ENCODE results near the gene ACAT1.
"Not testable (repeated sequence)": the region's sequence is repeated elsewhere in the genome, so short reads cannot be mapped to it uniquely, and the experiment has no call there.

The ACAT1 gene

DNA sequence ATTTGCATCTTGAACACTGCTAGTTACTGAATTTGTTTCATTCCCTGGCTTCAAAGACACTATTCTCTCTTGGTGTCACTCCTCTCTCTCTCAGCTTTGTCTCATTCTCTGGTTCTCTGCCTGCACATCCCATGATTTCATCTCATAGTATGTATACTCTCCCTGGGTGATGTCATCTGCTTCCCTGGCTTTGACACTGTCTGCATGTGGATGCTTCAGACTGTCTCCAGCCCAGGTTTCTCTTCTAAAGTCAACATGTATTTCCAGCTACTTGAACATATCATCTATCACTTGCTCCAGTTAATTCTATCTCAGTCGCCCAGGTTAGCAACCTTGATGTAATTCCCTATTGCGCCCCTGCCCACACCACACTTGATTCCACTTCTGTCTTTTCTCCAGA lies 9.3 kb upstream of the ACAT1 start:
- H3K9ac ChIP-seq: no peak overlapping the region
- H3K27ac ChIP-seq: no peak overlapping the region
- peaks cover 15 to 32% (median 21%) of the 10 kb centered on the region in 10 experiments for H3K4me1 ChIP-seq
- H3K27me3 ChIP-seq: no peaks in the 10 kb centered on the region
- no peak overlapping the region for H3K4me3 ChIP-seq
- no peak for TF ChIP-seq Cebpa-rat (IDR thresholded peaks at IDR 0.05)
- peaks cover 0 to 14% (median 0%) of the 10 kb centered on the region in 11 experiments; a peak in 4 of 22 replicates for H4K20me1 ChIP-seq
- no peak overlapping the region for H3K4me2 ChIP-seq
- H3K9me3 ChIP-seq (replicated peaks in 1 of 11): no peaks in the 10 kb centered on the region
- peaks cover 0 to 35% (median 3%) of the 10 kb centered on the region in 11 experiments; a peak in 11 of 22 replicates for H3K36me3 ChIP-seq

DNA sequence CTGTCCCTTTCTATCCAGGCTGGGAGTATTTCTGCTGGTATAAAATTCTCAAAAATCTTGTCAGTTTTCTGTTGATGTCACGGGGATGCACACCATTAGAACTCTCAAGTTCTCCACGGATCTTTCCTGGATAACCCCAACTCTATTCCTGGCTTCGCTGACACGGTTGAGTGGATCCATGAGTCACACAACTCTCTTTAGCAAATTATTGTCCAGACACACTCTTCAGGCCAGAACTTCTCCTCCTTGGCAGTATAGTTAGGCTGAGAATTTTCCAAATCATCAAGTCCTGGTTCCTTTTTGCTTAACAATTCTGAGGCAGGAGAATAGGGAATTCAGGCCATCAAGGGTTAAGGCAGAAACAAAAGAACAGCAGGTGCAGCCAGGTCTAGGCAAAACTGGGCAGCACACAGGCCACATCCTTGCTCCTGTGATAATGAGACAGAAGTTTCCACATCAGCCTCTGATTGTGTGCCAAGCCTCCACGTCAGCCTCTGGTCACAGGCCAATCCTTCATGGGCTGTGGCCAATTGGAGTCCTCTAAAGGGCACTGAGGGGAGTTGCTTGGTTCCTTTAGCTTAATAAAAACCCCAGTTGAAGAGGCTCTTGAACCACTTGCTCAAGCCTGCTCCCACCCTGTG lies 5.7 kb upstream of the ACAT1 start:
- Histone ChIP-seq H3K4me1 (peaks cover 15 to 32% (median 22%) of the 10 kb centered on the region in 10 experiments), H3K27ac (peak overlapping the region in 8 of 11 experiments; percentile 0 to 58 (median 16); a peak in 10 of 22 replicates), H3K4me2 (peak overlapping the region; percentile 47 to 75 (median 60)), H3K27me3 (no peaks in the 10 kb centered on the region), H4K20me1 (peaks cover 0 to 14% (median 0%) of the 10 kb centered on the region in 11 experiments; a peak in 4 of 22 replicates), H3K36me3 (peaks cover 0 to 5% (median 0%) of the 10 kb centered on the region in 11 experiments; a peak in 2 of 22 replicates), H3K9me3 (replicated peaks in 1 of 11) (no peaks in the 10 kb centered on the region), H3K9ac (peak overlapping the region in 7 of 11 experiments; percentile 3 to 31 (median 16); a peak in 3 of 22 replicates), H3K4me3 (no peak overlapping the region)
- no peak for TF ChIP-seq Cebpa-rat (IDR thresholded peaks at IDR 0.05)

DNA sequence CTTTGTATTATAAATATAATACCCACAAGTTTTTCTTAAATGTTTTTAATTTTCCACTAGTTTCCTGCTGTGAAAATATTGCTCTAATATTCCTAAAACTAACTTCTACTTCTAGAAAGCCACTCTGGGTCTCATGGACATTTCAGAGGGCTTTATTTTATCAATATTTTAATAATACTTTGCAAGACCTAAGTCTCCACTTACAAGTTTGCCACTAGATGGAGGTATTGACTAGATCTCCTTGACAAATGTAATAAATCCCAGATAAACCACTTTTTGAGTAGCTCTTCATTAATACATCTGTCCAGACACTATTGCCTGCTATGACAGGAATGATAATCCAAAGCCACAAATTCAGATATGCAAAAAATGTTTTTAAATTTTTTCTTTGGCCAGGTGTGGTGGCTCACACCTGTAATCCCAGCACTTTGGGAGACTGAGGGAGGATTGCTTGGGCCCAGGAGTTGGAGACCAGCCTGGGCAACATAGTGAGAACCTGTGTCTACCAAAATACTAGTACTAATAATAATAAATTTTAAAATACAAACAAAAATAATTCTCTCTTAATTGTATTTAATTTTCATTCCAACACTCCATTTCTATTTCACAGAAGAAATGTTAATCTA lies 3.5 kb upstream of the ACAT1 start:
- H3K27me3 ChIP-seq: no peaks in the 10 kb centered on the region
- H3K4me1 ChIP-seq: peaks cover 28 to 45% (median 38%) of the 10 kb centered on the region in 10 experiments
- H3K27ac ChIP-seq: no peak overlapping the region
- no peaks in the 10 kb centered on the region for H3K36me3 ChIP-seq
- no peak overlapping the region for H3K4me2 ChIP-seq
- H3K4me3 ChIP-seq: no peak overlapping the region
- peaks cover 0 to 14% (median 0%) of the 10 kb centered on the region in 11 experiments; a peak in 5 of 22 replicates for H4K20me1 ChIP-seq
- no peak for TF ChIP-seq Cebpa-rat (IDR thresholded peaks at IDR 0.05)
- no peaks in the 10 kb centered on the region for H3K9me3 ChIP-seq (replicated peaks in 1 of 11)
- H3K9ac ChIP-seq: no peak overlapping the region

DNA sequence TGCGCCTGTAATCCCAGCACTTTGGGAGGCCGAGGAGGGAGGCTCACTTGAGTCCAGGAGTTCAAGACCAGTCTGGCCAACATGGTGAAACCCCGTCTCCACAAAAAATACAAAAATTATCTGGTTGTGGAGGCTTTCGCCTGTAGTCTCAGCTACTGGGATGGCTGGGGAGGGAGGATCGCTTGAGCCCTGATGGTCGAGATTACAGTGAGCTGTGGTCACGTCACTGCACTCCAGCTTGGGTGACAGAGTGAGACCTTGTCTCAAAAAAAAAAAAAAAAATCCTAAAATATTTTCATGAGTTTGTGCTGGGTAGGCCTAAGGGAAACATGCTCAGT lies 462 bp upstream of the ACAT1 start:
- H4K20me1 ChIP-seq; H3K36me3 ChIP-seq; H3K9me3 ChIP-seq (replicated peaks in 1 of 11); H3K27me3 ChIP-seq: not testable (repeated sequence)
- H3K4me1 ChIP-seq: peaks cover 33 to 48% (median 39%) of the 10 kb centered on the region in 10 experiments
- H3K9ac ChIP-seq: peak overlapping the region in 10 of 11 experiments; percentile 77 to 89 (median 86); a peak in 16 of 22 replicates
- H3K4me2 ChIP-seq: peak overlapping the region; percentile 62 to 95 (median 87)
- H3K4me3 ChIP-seq: peak overlapping the region; percentile 69 to 80 (median 76)
- peak overlapping the region in 7 of 11 experiments; percentile 37 to 86 (median 80); a peak in 10 of 22 replicates for H3K27ac ChIP-seq

DNA sequence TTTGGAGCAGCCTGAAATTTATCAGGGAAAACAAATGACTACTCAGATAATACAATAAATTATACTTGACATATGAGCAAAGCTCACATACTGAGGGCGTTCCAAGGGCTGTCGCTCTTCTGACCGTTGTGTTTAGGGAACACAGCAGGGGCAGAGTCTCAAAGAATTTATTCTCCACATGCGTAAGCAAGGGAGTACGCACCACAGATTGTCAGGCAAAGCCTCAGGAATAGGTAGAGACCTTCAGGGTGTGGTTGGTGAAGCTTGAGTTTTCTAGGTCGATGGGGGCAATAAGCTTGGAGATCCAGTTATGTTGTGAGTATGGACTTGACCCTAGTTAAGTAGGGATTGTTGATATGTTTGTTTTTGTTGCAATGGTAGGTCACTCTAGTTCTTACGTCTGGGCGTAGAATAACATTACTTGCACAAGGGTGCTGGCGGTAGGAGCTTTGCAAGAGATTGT lies 830 bp downstream of the ACAT1 start:
- H3K27ac ChIP-seq: peak overlapping the region in 10 of 11 experiments; percentile 66 to 86 (median 79); a peak in 13 of 22 replicates
- no peaks in the 10 kb centered on the region for H3K27me3 ChIP-seq
- peaks cover 0 to 18% (median 8%) of the 10 kb centered on the region in 11 experiments; a peak in 9 of 22 replicates for H3K36me3 ChIP-seq
- peak overlapping the region; percentile 82 to 95 (median 87) for H3K4me2 ChIP-seq
- peaks cover 28 to 42% (median 34%) of the 10 kb centered on the region in 10 experiments for H3K4me1 ChIP-seq
- TF ChIP-seq Cebpa-rat (IDR thresholded peaks at IDR 0.05): no peak
- no peaks in the 10 kb centered on the region for H3K9me3 ChIP-seq (replicated peaks in 1 of 11)
- H4K20me1 ChIP-seq: peaks cover 0 to 3% (median 0%) of the 10 kb centered on the region in 11 experiments; a peak in 2 of 22 replicates
- H3K4me3 ChIP-seq: peak overlapping the region; percentile 69 to 80 (median 76)
- H3K9ac ChIP-seq: peak overlapping the region; percentile 77 to 89 (median 85); a peak in 21 of 22 replicates

DNA sequence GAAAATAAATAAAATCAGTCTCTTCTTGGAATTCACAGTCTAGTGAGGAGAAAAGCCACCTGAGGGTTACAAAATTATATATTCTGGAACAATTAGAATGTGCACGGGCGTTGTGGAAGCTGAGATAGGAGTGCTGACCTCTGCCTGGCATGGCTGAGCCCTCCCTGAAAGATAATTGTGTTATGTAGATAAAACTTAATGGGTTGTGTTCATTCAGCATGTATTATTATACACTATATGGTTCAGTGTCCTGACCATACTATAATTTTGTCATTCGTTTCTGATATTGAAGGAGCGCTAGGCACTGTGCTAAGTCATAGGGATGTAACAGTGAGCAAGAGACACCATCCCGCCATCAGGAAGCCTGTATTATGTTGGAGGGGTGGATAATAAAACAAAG lies 3.7 kb downstream of the ACAT1 start:
- no peak for TF ChIP-seq Cebpa-rat (IDR thresholded peaks at IDR 0.05)
- no peak overlapping the region for H3K4me3 ChIP-seq
- H3K9me3 ChIP-seq (replicated peaks in 1 of 11): no peaks in the 10 kb centered on the region
- H3K9ac ChIP-seq: no peak overlapping the region
- peaks cover 0 to 4% (median 0%) of the 10 kb centered on the region in 11 experiments; a peak in 2 of 22 replicates for H4K20me1 ChIP-seq
- H3K4me1 ChIP-seq: peaks cover 28 to 42% (median 34%) of the 10 kb centered on the region in 10 experiments
- peaks cover 8 to 41% (median 21%) of the 10 kb centered on the region in 11 experiments; a peak in 19 of 22 replicates for H3K36me3 ChIP-seq
- no peak overlapping the region; a peak in 1 of 22 replicates for H3K27ac ChIP-seq
- no peak overlapping the region for H3K4me2 ChIP-seq
- H3K27me3 ChIP-seq: no peaks in the 10 kb centered on the region

DNA sequence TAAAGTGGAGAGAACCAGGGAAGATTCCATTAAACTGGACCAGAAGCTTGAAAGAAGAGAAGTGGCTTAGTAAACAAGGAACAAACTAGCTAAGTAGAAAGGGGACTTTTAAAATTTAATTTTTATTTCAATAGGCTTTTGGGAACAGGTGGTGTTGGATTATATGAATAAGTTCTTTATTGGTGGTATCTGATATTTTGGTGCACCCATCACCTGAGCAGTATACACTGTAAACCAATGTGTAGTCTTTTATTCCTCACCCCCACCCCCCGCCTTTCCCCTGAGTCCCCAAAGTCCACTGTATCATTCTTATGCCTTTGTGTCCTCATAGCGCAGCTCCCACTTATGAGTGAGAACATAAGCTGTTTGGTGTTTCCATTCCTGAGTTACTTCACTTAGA lies 7.4 kb downstream of the ACAT1 start:
- Histone ChIP-seq H3K9me3 (replicated peaks in 1 of 11) (no peaks in the 10 kb centered on the region), H3K27me3 (no peaks in the 10 kb centered on the region), H3K4me1 (peaks cover 8 to 11% (median 9%) of the 10 kb centered on the region in 10 experiments), H3K27ac (no peak overlapping the region), H3K4me3 (no peak overlapping the region), H3K4me2 (no peak overlapping the region), H3K9ac (no peak overlapping the region), H3K36me3 (peaks cover 21 to 69% (median 39%) of the 10 kb centered on the region in 11 experiments), H4K20me1 (peaks cover 0 to 4% (median 0%) of the 10 kb centered on the region in 11 experiments; a peak in 1 of 22 replicates)
- TF ChIP-seq Cebpa-rat (IDR thresholded peaks at IDR 0.05): no peak

DNA sequence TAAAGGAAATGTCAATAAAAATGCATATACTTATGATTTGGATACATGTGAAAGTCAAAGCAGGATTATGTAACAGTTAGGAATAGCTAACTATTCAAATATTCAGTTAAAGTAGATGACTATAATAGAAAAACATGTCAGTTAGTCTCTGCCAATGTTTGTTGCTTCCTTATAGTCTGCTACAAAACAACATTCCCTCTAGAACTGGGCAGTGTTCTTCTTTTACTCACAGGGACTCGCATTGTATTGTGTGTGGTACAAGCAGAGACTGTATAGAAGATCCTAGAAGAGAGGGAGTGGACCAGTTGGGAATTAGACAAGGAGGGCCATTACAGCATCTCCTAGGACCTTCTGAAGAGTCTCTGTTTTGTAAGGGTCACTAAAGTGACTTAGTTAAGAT lies 10.6 kb downstream of the ACAT1 start:
- no peak for TF ChIP-seq Cebpa-rat (IDR thresholded peaks at IDR 0.05)
- Histone ChIP-seq H3K27me3 (no peaks in the 10 kb centered on the region), H3K4me3 (no peak overlapping the region), H3K4me2 (no peak overlapping the region), H3K9ac (no peak overlapping the region), H3K36me3 (peaks cover 35 to 78% (median 52%) of the 10 kb centered on the region in 11 experiments), H3K9me3 (replicated peaks in 1 of 11) (no peaks in the 10 kb centered on the region), H3K4me1 (no peaks in the 10 kb centered on the region), H4K20me1 (peaks cover 0 to 4% (median 0%) of the 10 kb centered on the region in 11 experiments; a peak in 1 of 22 replicates), H3K27ac (no peak overlapping the region)

DNA sequence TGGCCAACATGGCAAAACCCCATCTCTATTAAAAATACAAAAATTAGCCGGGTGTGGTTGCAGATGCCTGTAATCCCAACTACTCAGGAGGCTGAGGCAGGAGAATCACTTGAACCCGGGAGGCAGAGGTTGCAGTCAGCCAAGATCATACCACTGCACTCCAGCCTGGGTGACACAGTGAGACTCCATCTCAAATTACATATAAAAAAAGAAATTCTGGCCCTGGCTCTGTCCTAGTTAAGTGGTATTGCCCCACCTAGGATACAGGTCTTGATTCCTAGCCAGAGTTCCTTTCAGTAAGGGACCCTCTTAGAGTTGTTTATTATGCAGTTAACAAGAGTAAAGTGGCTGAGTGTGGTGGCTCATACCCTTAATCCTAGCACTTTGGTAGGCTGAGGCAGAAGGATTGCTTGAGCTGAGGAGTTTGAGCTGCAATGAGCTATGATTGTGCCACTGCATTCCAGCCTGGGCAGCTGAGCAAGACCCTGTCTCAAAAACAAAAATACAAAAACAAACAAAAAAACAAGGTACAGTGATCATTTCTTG lies 11.7 kb downstream of the ACAT1 start:
- H3K4me3 ChIP-seq; H3K27ac ChIP-seq; H3K4me1 ChIP-seq; H3K27me3 ChIP-seq; H3K9ac ChIP-seq; H4K20me1 ChIP-seq; H3K4me2 ChIP-seq; H3K9me3 ChIP-seq (replicated peaks in 1 of 11): not testable (repeated sequence)
- H3K36me3 ChIP-seq: peaks cover 29 to 82% (median 51%) of the 10 kb centered on the region in 11 experiments
